Measurements from ENCODE around the gene ZSCAN9.
A peak's percentile ranks its signal among the peaks of the same experiment; 100 is the strongest.

ZSCAN9 gene

GRCh38 chr6:28225056-28225834, at the start of gene ZSCAN9:
Gene ZSCAN9, plus strand, starts transcription at chr6:28225275. Its CDS starts 1,810 bp downstream, at chr6:28227085.
- peak; percentile 68 for DNase-seq

GRCh38 chr6:28176373-28176772, 48.7 kb upstream of the ZSCAN9 start:
- no peak for DNase-seq

- DNase-seq: no peak
Observed at GRCh38 chr6:28182255-28182654, 42.8 kb upstream of the ZSCAN9 start.

- no peak for DNase-seq
Observed at GRCh38 chr6:28188111-28188979, 36.7 kb upstream of the ZSCAN9 start.

- no peak for DNase-seq
Observed at GRCh38 chr6:28200020-28200419, 25.1 kb upstream of the ZSCAN9 start.

- DNase-seq: no peak
Observed at GRCh38 chr6:28203201-28203600, 21.9 kb upstream of the ZSCAN9 start.

- no peak for DNase-seq
Observed at GRCh38 chr6:28205879-28206278, 19.2 kb upstream of the ZSCAN9 start.

- DNase-seq: no peak
Observed at GRCh38 chr6:28206527-28206926, 18.5 kb upstream of the ZSCAN9 start.

GRCh38 chr6:28206928-28207509, 18.1 kb upstream of the ZSCAN9 start:
- no peak for DNase-seq

GRCh38 chr6:28207510-28208110, 17.5 kb upstream of the ZSCAN9 start:
- no peak for DNase-seq

GRCh38 chr6:28208111-28208659, 16.9 kb upstream of the ZSCAN9 start:
- DNase-seq: no peak

- DNase-seq: no peak
Observed at GRCh38 chr6:28209753-28210535, 15.1 kb upstream of the ZSCAN9 start.

- DNase-seq: no peak
Observed at GRCh38 chr6:28211840-28212509, 13.1 kb upstream of the ZSCAN9 start.

GRCh38 chr6:28212510-28213212, 12.4 kb upstream of the ZSCAN9 start:
- peak; percentile 95 for DNase-seq

- DNase-seq: no peak
Observed at GRCh38 chr6:28213213-28213523, 11.9 kb upstream of the ZSCAN9 start.

GRCh38 chr6:28215425-28215824, 9.7 kb upstream of the ZSCAN9 start:
- DNase-seq: no peak

GRCh38 chr6:28217890-28218289, 7.2 kb upstream of the ZSCAN9 start:
- no peak for DNase-seq

- no peak for DNase-seq
Observed at GRCh38 chr6:28218312-28219248, 6.5 kb upstream of the ZSCAN9 start.

GRCh38 chr6:28220257-28221133, 4.6 kb upstream of the ZSCAN9 start:
- no peak for DNase-seq
